ENCODE results near the gene KCNQ4.

KCNQ4 gene

DNA sequence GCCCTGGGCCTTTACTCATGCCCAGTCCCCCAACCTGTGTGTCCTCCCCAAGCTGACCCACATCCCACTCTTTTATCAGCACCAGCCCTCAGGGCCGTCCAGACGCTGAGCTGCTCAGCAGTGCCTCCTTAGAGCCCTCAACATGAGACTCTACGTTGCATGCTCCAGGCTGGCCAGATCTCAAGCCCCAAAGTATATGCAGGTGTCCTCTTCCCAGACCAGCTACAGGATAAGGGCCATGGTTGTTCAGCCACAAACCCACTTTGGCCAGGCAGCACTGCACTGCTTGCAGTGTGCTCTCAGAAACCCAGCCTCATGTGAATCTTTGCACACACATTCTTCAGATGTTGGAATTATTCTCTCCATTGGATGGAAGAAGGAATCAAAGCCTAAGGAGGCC is 72.5 kb downstream of the KCNQ4 start:
- H3K27me3 Mint-ChIP-seq: peaks cover 0 to 7% of the 10 kb centered on the region in 2 donors
- DNase-seq: no peak
- peaks cover 4% of the 10 kb centered on the region for H3K36me3 Mint-ChIP-seq (ENCODE audit: insufficient read depth)

DNA sequence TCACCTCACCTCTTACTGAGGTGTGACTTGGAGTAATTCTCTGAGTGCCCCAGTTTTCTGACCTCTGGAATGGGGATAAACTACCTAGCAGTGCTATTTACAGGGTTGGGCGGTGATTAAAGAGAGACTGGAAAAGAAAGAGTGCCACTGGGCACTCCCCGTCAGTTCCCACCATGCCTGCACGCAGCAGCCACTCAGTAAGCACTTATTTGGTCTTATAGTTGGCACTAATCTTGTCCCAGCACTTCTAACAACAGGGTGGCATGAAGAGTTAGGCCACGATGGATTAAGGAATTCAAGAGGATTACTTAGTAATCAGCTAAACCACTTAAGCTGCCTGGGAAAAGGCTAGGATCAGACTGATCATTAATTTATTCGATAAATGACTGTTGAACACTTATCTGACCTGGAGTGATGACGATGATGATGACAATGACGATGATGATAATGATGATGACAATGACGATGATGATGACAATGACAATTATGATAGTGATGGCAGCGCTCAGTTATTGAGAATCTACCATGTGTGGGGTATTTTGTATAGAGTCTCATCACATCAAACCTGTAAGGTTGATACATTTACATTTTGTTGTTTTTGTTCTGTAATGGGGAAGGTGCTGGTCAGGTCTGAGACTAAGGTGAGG is 73.2 kb downstream of the KCNQ4 start:
- ATAC-seq (replicated peaks): no peak
- H3K9me3 Mint-ChIP-seq: no peaks in the 10 kb centered on the region
- no peak for DNase-seq
- no peak overlapping the region for H3K4me3 Mint-ChIP-seq
- peaks cover 3% of the 10 kb centered on the region for H3K36me3 Mint-ChIP-seq (ENCODE audit: insufficient read depth)
- peaks cover 0 to 8% of the 10 kb centered on the region in 2 donors for H3K27me3 Mint-ChIP-seq
- peaks cover 0 to 4% of the 10 kb centered on the region in 2 donors for H3K4me1 Mint-ChIP-seq (ENCODE audit: low read depth in 2 of 2)
- H3K27ac Mint-ChIP-seq: no peak overlapping the region

More for the DNA sequence above, 72.5 kb downstream of the KCNQ4 start:
- H3K9me3 Mint-ChIP-seq: no peaks in the 10 kb centered on the region
- no peak for ATAC-seq (replicated peaks)
- H3K27ac Mint-ChIP-seq: no peak overlapping the region
- peaks cover 0 to 4% of the 10 kb centered on the region in 2 donors for H3K4me1 Mint-ChIP-seq (ENCODE audit: low read depth in 2 of 2)
- no peak overlapping the region for H3K4me3 Mint-ChIP-seq

DNA sequence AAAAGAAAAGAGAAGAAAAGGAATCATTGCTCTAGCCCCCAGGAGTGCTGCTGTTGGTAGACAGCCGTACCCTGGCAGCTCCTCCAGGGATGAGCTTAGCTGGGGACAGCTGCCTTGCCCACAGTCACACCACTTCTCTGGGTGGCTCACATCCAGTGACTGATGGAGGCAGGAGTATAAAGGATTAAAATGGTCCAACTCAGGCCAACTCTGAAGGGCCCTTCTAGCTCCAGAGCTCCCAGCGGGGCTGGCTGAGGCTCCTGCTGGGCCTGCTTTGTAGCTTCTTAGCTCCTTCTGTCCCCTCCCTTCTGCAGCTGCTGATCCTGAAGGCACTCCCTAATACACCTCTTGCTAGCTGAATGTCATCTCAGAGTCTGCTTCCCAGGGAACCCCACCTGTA is 74.2 kb downstream of the KCNQ4 start:
- no peak for ATAC-seq (replicated peaks)
- H3K4me3 Mint-ChIP-seq: no peak overlapping the region
- H3K27ac Mint-ChIP-seq: no peak overlapping the region
- peaks cover 5% of the 10 kb centered on the region for H3K36me3 Mint-ChIP-seq (ENCODE audit: insufficient read depth)
- no peaks in the 10 kb centered on the region for H3K9me3 Mint-ChIP-seq
- no peak for DNase-seq
- H3K4me1 Mint-ChIP-seq (ENCODE audit: low read depth in 2 of 2): peaks cover 4 to 9% of the 10 kb centered on the region in 2 donors
- peaks cover 0 to 8% of the 10 kb centered on the region in 2 donors for H3K27me3 Mint-ChIP-seq

DNA sequence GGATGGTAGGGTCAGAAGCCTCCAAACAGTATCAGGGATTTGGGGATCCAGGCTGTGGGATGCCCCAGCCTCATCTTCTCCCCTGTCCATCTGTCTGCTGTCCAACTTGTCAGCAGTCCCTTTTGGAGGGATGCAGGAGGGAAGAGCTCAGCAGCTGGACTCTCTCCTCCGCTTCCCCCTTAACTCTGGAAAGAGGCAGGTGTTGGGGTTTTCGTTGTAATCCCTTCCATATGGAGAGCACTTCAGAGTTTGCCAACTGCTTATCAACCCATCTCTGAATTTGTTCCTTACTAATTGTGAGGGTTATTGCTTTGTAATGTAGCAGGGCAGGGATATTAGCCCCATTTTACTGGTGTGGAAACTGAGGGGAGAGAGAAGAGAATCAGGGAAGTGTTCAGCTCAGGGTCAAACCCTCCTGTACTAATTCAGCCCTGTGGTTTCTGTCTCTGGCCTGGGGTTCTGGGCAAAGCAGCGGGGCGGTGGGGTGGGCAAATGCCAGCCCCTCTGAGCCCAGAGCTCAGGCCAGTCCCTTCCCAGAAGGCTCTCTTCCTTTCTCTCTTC is 75.3 kb downstream of the KCNQ4 start:
- ATAC-seq (replicated peaks): no peak
- H3K9me3 Mint-ChIP-seq: no peaks in the 10 kb centered on the region
- H3K4me1 Mint-ChIP-seq (ENCODE audit: low read depth in 2 of 2): peaks cover 4 to 11% of the 10 kb centered on the region in 2 donors
- H3K27me3 Mint-ChIP-seq: peaks cover 0 to 8% of the 10 kb centered on the region in 2 donors
- no peak for DNase-seq
- no peak overlapping the region for H3K4me3 Mint-ChIP-seq
- no peak overlapping the region for H3K27ac Mint-ChIP-seq
- H3K36me3 Mint-ChIP-seq (ENCODE audit: insufficient read depth): peaks cover 5% of the 10 kb centered on the region

DNA sequence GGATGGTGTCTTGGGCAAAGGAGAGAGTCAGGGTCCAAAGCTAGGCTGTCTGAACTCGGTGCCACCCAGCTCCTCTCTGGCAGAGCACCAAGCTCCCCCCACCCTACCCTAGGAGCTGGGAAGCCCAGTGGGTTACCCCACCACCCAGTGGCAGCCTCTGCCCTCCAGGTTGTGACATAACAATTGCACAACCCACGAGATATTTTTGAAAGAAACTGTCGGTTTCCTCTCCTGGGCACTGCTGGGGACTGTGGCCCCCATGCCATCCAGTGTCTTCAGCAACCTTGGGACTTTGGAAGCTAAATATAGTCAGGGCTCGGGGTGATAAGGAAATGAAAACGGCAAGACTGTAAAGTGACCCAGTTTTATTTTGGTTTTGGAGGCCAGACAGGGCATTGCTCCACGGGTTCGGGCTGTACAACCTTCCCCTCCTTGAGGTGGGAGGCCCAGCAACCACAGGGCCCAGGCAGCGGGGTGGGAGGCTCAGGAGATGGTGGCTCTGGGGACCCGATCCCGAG is 77.2 kb downstream of the KCNQ4 start:
- DNase-seq (no peak), ATAC-seq (replicated peaks) (no peak)
- H3K4me3 Mint-ChIP-seq: peak overlapping the region; percentile 84 to 85
- H3K4me1 Mint-ChIP-seq (ENCODE audit: low read depth in 2 of 2): peaks cover 4 to 11% of the 10 kb centered on the region in 2 donors
- peaks cover 0 to 8% of the 10 kb centered on the region in 2 donors for H3K27me3 Mint-ChIP-seq
- H3K27ac Mint-ChIP-seq: peak overlapping the region; percentile 75 to 93
- H3K36me3 Mint-ChIP-seq (ENCODE audit: insufficient read depth): peaks cover 5% of the 10 kb centered on the region
- H3K9me3 Mint-ChIP-seq: no peaks in the 10 kb centered on the region

DNA sequence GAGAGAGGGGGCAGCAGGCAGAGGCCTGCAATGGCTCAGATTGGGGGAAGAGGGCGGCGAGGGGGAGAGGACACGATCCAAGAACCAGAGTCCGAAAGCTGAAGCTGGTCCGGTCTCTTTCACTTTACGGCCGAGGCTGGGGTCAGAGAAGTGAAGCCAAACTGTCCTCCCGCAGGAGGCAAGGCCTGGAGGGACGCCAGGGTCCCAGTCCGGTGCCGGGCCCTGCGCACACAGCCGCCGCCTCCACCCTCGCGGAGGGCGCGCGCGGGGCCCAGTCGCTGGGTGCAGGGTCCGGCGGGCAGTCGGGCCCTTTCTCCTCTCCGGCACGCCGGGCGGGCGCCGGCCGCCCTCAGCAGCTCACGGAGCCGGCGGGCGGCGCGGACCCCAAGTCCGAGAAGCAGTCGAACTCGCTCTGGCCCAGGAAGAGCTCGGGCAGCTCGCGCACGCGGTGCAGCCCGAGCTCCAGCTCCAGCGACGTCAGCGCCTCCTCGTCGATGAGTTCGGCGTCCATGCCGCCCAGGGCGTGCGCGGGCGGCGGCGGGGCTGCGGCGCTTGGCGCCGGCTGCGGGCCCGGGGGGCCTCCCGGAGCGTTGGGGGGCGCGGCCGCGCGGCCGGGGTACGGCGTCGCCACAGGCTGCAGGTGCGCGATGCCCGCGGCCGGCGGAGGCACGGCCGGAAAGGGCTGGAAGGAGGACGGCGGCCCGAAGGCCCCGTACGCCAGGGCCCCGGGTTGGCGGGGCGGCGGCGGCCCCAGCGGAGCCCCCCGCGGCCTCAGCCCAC is 77.8 kb downstream of the KCNQ4 start:
- ATAC-seq (replicated peaks): peak; percentile 23
- peak overlapping the region; percentile 84 to 85 for H3K4me3 Mint-ChIP-seq
- H3K36me3 Mint-ChIP-seq (ENCODE audit: insufficient read depth): peaks cover 5% of the 10 kb centered on the region
- no peaks in the 10 kb centered on the region for H3K9me3 Mint-ChIP-seq
- DNase-seq: peak in 2 of 3 experiments; percentile 19 to 21
- H3K27me3 Mint-ChIP-seq: peaks cover 0 to 8% of the 10 kb centered on the region in 2 donors
- peak overlapping the region; percentile 75 to 93 for H3K27ac Mint-ChIP-seq
- H3K4me1 Mint-ChIP-seq (ENCODE audit: low read depth in 2 of 2): peaks cover 4 to 11% of the 10 kb centered on the region in 2 donors

DNA sequence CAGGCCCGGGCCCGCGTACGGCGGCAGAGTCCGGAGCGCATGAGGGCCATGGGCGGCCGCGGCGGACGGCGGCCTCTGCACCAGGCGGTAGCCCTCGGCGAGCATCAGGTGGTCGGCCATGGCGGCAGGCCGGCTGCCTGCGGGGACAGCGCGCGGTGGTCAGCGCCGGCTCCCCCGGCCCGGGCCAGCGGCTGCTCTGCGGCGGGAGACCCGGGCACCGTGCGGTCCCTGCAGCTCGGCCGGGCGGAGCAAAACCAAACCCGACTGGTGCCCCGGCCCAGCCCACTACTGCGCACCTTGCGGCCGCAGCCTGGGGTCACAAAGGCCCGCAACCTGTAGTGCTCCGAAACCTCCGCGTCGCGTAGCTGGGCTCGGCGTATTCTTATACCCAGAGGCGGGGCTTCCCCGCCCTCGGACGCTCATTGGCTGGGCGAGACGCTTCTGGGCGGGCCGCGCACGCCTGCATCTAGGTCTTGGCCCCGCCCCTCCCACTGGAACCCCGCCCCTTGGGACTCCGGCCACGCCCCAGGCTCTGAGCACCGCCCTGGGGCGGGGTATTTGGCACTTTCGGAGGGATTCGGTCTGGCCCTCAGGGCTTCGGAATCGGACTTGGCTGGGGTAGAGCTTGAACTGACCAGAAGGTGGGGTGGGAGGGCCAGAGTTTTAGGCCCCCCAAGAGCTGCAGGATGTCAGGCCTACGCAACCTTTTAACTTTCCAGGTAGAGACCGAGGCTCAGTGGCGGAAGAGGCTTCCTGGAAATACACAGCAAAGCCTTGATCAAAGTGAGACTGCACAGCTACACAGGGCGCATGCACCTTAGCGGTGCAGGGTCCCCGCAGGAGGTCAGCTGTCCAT is 78.6 kb downstream of the KCNQ4 start, which contains the start of gene CITED4:
TSS of gene CITED4 (minus strand) at position 356 of the 856 bp plus-strand sequence. CDS start at position 120, 236 bp downstream.
- DNase-seq: peak; percentile 94 to 97 (median 94)
- Mint-ChIP-seq H3K27me3 (peaks cover 0 to 8% of the 10 kb centered on the region in 2 donors), H3K9me3 (no peaks in the 10 kb centered on the region), H3K4me3 (peak within 1 kb of the TSS; percentile 91 to 93), H3K36me3 (ENCODE audit: insufficient read depth) (peaks cover 5% of the 10 kb centered on the region), H3K4me1 (ENCODE audit: low read depth in 2 of 2) (peaks cover 4 to 11% of the 10 kb centered on the region in 2 donors), H3K27ac (peak within 1 kb of the TSS; percentile 89 to 93)
- peak; percentile 94 for ATAC-seq (replicated peaks)

DNA sequence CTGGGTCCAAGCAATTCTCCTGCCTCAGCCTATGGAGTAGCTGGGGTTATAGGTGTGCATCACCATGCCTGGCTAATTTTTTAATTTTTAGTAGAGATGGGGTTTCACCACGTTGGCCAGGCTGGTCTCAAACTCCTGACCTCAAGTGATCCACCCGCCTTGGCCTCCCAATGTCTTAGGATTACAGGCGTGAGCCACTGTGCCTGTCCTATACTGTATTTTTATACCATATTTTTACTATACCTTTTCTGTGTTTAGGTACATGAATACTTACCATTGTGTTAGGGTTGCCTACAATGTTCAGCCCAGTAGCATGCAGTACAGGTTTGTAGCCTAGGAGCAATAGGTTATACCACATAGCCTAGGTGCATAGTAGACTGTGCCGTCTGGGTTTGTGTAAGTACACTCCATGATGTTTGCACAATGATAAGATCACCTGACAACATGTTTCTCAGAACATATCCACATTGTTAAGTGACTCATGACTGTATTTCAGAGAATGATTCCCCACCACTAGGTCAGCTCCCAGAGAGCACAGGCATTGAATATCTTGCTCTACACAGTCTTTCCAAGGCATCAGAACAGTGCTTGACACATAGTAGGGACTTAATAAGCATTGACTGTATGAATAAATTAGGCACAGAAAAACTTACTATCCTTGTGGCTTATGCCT is 84.6 kb downstream of the KCNQ4 start:
- no peaks in the 10 kb centered on the region for H3K36me3 Mint-ChIP-seq (ENCODE audit: insufficient read depth)
- no peak overlapping the region for H3K4me3 Mint-ChIP-seq
- no peaks in the 10 kb centered on the region for H3K27me3 Mint-ChIP-seq
- DNase-seq (no peak), ATAC-seq (replicated peaks) (no peak)
- peaks cover 0 to under 1% of the 10 kb centered on the region in 2 donors for H3K4me1 Mint-ChIP-seq (ENCODE audit: low read depth in 2 of 2)
- H3K9me3 Mint-ChIP-seq: no peaks in the 10 kb centered on the region
- no peak overlapping the region for H3K27ac Mint-ChIP-seq

DNA sequence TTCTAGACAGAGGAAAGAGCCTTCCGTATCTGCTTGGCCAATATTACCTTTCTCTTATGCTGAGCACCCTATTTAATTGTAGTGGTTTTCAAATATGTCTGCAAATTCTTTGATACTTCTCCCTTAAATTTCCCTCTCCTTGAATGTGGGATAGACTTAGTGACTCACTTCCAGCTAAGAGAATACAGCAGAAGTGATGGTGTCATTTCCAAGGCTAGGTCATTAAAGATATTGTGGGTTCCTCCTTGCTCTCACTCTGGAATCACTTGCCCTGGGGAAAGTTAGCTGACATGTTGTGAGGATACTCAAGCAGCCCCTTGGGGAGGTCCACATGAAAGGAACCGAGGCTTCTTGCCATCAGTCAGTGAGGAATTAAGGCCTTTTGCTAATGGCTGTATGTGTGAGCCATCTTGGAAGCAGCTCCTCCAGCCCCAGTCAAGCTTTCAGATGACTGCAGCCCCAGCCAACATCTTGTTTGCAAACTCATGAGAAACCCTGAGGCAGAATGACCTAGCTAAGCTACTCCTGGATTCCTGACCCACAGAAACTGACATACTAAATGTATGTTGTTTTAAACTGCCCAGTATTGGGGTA is 86.6 kb downstream of the KCNQ4 start:
- H3K27me3 Mint-ChIP-seq: no peaks in the 10 kb centered on the region
- no peak overlapping the region for H3K27ac Mint-ChIP-seq
- H3K4me3 Mint-ChIP-seq: no peak overlapping the region
- ATAC-seq (replicated peaks) (no peak), DNase-seq (no peak)
- no peaks in the 10 kb centered on the region for H3K9me3 Mint-ChIP-seq
- no peaks in the 10 kb centered on the region for H3K36me3 Mint-ChIP-seq (ENCODE audit: insufficient read depth)
- H3K4me1 Mint-ChIP-seq (ENCODE audit: low read depth in 2 of 2): peaks cover 3 to 7% of the 10 kb centered on the region in 2 donors

DNA sequence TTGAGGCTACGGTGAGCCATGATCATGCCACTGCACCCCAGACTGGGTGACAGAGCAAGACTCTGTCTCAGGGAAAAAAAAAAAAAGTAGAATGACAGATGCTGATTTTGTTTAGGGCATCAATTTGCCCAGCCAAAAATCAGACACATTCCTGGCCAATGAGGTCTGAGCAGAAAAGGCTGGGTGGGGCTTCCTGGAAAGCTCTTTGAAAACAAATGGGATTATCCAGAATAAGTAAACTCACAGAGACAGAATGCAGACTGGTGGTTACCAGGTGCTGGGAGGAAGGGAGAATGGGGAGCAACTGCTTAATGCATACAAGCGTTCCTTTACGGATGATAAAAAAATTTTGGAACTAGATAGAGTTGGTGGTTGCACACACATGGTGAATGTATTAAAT is 88.7 kb downstream of the KCNQ4 start:
- Mint-ChIP-seq H3K4me3 (no peak overlapping the region), H3K9me3 (no peaks in the 10 kb centered on the region), H3K27ac (no peak overlapping the region), H3K27me3 (no peaks in the 10 kb centered on the region), H3K36me3 (ENCODE audit: insufficient read depth) (no peaks in the 10 kb centered on the region), H3K4me1 (ENCODE audit: low read depth in 2 of 2) (peaks cover 21 to 25% of the 10 kb centered on the region in 2 donors)
- DNase-seq (no peak), ATAC-seq (replicated peaks) (no peak)

DNA sequence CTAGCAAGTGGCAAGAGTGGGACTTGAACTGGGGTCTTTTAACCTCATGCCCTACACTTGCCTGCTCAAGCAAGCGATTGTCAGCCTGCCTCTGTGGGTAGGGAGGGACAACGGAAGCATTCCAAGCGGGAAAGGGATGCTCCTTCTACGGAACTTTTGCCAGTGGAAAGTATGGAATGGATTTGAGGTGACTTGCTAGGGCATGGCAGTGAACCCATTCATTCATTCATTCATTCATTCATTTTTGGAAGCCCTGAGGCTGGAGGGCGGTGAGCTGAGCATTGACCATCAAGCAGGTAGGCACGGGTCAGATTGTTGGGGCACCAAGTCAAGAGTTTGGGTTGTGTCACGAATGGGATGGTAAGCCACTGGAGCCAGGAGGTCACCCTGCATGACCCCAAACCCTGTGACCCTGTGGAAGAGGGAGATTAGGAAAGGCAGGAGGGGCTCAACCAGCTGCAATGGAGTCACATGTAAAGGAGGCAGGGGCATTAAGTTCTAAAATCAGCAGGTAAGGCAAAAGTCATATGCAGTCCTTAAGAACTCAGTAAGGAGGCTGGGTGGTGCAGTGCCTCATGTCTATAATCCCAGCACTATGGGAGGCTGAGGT is 90.4 kb downstream of the KCNQ4 start:
- no peak for DNase-seq
- H3K27me3 Mint-ChIP-seq: no peaks in the 10 kb centered on the region
- H3K4me1 Mint-ChIP-seq (ENCODE audit: low read depth in 2 of 2): peaks cover 25 to 35% of the 10 kb centered on the region in 2 donors
- no peak for ATAC-seq (replicated peaks)
- H3K4me3 Mint-ChIP-seq: no peak overlapping the region
- H3K9me3 Mint-ChIP-seq: no peaks in the 10 kb centered on the region
- H3K27ac Mint-ChIP-seq: no peak overlapping the region
- no peaks in the 10 kb centered on the region for H3K36me3 Mint-ChIP-seq (ENCODE audit: insufficient read depth)

DNA sequence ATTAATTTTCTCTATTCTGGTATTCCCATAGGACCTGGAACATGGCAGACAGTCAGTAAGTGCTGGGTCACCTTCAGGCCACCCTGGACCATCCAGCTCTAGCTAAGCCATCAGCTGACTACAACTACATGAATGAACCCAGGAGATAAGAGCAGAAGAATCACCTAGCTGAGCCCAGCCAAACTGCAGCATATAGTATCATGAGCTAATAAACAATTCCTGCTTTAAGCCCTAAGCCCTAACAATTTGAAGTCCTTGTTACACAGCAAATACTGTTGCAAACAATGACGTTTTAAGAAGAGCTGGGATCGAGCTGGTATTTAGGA is 92.8 kb downstream of the KCNQ4 start:
- Mint-ChIP-seq H3K4me1 (ENCODE audit: low read depth in 2 of 2) (peaks cover 25 to 35% of the 10 kb centered on the region in 2 donors), H3K9me3 (no peaks in the 10 kb centered on the region)

More for the DNA sequence above, 92.8 kb downstream of the KCNQ4 start:
- Mint-ChIP-seq H3K27ac (peak overlapping the region; percentile 66 to 91), H3K27me3 (peaks cover 0 to 13% of the 10 kb centered on the region in 2 donors), H3K4me3 (no peak overlapping the region), H3K36me3 (ENCODE audit: insufficient read depth) (no peaks in the 10 kb centered on the region)
- no peak for DNase-seq
- no peak for ATAC-seq (replicated peaks)
